Neutrophil (primary cell): ENCODE data around the gene SLC5A10.

Experiments
- H3K27ac ChIP-seq: fragments of 200-600 bp; sonication (generic); 2 replicates; pipeline ENCODE4 v1.5.1; 2016; ENCODE audit warnings: mild to moderate bottlenecking, moderate library complexity
- H3K27me3 ChIP-seq: fragments of 200-600 bp; sonication (generic); 2 replicates; pipeline ENCODE4 v1.6.0; 2016; ENCODE audit warnings: mild to moderate bottlenecking
- H3K36me3 ChIP-seq: fragments of 200-600 bp; sonication (generic); 2 replicates; pipeline ENCODE4 v1.5.1; 2017
- H3K4me1 ChIP-seq, 2 experiments: fragments of 200-600 bp in 1 of 2; sonication (generic) in 1 of 2; 1 replicate in 1 of 2; 2 replicates in 1 of 2; pipeline versions ENCODE4 v1.5.1 to v1.6.1; 2013 to 2016; ENCODE audit warnings: low read depth in 1 of 2, low read length in 1 of 2, mild to moderate bottlenecking in 1 of 2, moderate library complexity in 1 of 2; ENCODE audit not compliant: control insufficient read depth in 1 of 2, insufficient read depth in 1 of 2
- H3K4me3 ChIP-seq, 2 experiments: fragments of 200-600 bp in 1 of 2; sonication (generic) in 1 of 2; 1 replicate in 1 of 2; 2 replicates in 1 of 2; pipeline ENCODE4 v1.5.1; 2013 to 2016; ENCODE audit warnings: low read depth in 1 of 2, low read length in 1 of 2, mild to moderate bottlenecking in 1 of 2, moderate library complexity in 1 of 2
- H3K9me3 ChIP-seq: fragments of 200-600 bp; sonication (generic); 2 replicates; pipeline ENCODE4 v1.5.1; 2016
- TF ChIP-seq, protein P1 (sequence below): fragments of 200-600 bp; sonication (generic); IDR thresholded peaks from 2 replicates; pipeline ENCODE4 v1.5.1; 2016; ENCODE audit warnings: antibody characterized with exemption

Gene SLC5A10

DNA sequence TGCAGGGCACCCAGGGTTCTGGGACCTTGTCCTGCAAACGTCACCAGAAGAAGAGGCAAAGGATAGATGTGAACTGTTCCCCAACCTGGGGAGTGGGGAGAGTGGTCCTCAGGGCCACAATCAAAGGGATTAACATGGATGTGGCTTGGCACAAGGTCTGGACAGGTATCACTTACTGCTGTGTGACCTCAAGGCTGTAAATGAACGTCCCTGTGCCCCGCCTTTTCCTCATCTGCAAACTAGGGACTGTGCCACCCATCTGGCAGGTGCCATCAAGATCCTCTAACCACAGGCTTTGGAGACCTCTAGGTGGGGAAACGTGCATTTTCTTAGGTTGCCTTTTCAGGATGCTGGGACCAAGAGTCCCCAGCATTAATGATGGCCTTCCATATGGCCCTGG lies 25.1 kb downstream of the SLC5A10 start:
- TF ChIP-seq, protein P1, sequence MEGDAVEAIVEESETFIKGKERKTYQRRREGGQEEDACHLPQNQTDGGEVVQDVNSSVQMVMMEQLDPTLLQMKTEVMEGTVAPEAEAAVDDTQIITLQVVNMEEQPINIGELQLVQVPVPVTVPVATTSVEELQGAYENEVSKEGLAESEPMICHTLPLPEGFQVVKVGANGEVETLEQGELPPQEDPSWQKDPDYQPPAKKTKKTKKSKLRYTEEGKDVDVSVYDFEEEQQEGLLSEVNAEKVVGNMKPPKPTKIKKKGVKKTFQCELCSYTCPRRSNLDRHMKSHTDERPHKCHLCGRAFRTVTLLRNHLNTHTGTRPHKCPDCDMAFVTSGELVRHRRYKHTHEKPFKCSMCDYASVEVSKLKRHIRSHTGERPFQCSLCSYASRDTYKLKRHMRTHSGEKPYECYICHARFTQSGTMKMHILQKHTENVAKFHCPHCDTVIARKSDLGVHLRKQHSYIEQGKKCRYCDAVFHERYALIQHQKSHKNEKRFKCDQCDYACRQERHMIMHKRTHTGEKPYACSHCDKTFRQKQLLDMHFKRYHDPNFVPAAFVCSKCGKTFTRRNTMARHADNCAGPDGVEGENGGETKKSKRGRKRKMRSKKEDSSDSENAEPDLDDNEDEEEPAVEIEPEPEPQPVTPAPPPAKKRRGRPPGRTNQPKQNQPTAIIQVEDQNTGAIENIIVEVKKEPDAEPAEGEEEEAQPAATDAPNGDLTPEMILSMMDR: no peak
- no peaks in the 10 kb centered on the region for H3K27me3 ChIP-seq
- no peaks in the 10 kb centered on the region for H3K9me3 ChIP-seq
- no peak overlapping the region for H3K4me3 ChIP-seq
- no peak overlapping the region for H3K27ac ChIP-seq
- no peaks in the 10 kb centered on the region for H3K4me1 ChIP-seq
- H3K36me3 ChIP-seq: peaks cover 68% of the 10 kb centered on the region

DNA sequence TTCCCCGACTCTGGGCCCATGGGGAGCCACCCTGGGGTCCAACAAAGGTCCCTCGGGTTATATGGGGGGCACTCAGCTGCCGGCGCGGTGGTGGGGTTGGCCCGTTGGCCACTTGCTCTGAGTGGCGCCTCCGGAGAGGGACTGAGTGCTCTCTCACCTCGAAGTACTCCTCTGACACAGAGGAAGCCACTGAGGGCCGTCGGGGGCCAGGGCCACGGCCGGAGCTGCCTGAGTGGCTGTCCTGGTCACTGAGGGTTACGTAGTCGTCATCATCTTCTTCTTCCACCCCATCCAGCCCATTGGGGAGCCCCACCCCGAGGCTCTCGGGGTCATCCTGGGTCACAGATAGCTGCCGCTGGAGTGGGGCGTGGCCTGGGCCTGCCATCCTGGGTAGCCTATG lies 25.7 kb downstream of the SLC5A10 start:
- H3K36me3 ChIP-seq: peaks cover 74% of the 10 kb centered on the region
- TF ChIP-seq, protein P1: no peak
- no peak overlapping the region for H3K4me3 ChIP-seq
- no peaks in the 10 kb centered on the region for H3K9me3 ChIP-seq
- H3K27me3 ChIP-seq: no peaks in the 10 kb centered on the region
- H3K27ac ChIP-seq: no peak overlapping the region
- H3K4me1 ChIP-seq: no peaks in the 10 kb centered on the region

DNA sequence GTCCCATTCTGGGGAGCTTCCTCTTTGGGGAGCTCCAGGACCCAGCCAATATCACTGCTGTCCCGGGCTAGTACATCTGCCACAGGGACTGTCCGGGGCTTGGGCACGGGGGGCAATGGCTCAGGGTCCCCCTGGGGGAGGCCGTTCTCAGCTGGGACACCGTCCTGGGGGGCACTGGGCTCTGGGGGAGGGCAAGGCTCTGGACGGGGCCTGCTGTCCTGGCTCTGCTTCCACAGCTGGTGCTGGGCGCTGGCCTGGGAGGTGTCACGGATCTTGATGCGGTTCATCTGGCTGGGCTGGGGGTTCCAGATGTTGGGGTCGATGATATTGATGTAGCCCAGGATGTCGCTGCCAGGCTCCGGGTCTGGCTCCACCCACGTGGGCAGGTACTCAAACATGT lies 26.1 kb downstream of the SLC5A10 start:
- Histone ChIP-seq H3K36me3 (peaks cover 78% of the 10 kb centered on the region), H3K4me1 (no peaks in the 10 kb centered on the region), H3K4me3 (no peak overlapping the region), H3K9me3 (no peaks in the 10 kb centered on the region), H3K27ac (no peak overlapping the region), H3K27me3 (no peaks in the 10 kb centered on the region)
- TF ChIP-seq, protein P1: no peak

DNA sequence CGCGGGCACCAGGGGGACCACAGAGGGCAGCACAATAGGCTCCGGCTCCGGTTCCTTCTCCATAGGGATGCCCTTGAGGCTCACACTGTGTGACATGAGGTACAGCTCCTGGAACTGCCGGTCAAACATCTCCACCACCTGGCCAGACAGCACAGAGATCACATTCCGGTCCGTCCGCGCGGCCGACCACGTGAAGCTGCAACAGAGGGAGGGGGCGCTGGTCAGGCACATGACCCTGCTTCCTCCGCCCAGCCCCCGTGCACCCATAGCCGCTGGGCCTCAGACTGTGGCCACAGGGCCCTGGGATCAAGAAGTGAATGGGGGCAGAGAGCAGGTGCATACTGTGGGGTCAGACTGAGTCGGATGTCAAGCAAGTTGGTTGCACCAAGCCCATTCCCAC lies 26.7 kb downstream of the SLC5A10 start:
- Histone ChIP-seq H3K27me3 (no peaks in the 10 kb centered on the region), H3K4me1 (no peaks in the 10 kb centered on the region), H3K9me3 (no peaks in the 10 kb centered on the region), H3K36me3 (peaks cover 84% of the 10 kb centered on the region), H3K4me3 (no peak overlapping the region), H3K27ac (no peak overlapping the region)
- TF ChIP-seq, protein P1: no peak

DNA sequence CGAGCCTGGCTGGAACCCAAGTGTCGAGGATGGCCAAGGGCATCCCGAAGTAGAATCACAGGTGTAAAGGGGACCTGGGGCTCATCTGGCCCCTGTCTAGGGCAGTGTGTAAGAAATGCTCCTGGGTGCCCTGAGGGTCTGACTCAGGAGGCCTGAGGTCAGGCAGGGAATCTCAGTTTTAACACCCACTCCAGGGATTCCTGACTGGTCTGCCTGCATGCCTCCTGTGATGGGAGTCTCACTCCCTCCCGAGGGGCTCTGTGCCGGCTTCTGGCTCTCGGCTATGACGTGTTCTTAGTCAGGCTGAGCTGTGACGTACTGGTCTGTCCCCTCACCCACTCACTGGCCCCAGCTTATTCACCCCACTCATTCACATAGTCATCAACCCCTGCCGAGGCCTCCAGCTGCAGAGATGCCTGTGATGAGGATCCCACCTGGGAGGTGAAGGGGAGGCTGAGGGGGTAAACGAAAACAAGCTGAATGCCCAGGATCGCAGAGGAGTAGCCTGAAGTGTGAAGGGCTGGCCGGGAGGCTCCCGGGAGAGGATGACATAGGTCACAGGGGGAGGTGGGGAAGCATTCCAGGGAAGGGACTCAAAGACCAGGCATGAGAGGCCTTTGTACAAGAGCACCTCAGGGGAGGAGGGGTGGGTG lies 28.8 kb downstream of the SLC5A10 start:
- TF ChIP-seq, protein P1: no peak
- H3K4me3 ChIP-seq: no peak overlapping the region
- H3K36me3 ChIP-seq: peaks cover 80% of the 10 kb centered on the region
- H3K4me1 ChIP-seq: no peaks in the 10 kb centered on the region
- H3K9me3 ChIP-seq: no peaks in the 10 kb centered on the region
- no peak overlapping the region for H3K27ac ChIP-seq
- no peaks in the 10 kb centered on the region for H3K27me3 ChIP-seq

DNA sequence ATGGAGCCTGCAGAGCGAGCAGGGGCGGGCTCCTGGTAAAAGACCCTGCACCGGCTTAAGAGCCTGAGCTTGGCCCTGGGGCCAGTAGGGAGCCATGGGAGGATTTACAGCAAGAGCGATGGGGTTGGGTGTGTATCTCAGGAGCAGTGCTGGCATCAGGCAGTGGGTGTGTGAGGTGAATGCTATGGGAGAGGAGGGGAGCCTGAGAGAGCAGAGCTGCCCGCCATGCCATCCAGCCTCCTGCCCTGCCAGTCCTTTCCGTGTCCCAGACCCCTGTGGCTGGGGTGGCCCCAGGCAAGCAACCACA lies 29.3 kb downstream of the SLC5A10 start:
- no peaks in the 10 kb centered on the region for H3K27me3 ChIP-seq
- peaks cover 80% of the 10 kb centered on the region for H3K36me3 ChIP-seq
- no peak overlapping the region for H3K27ac ChIP-seq
- H3K4me1 ChIP-seq: no peaks in the 10 kb centered on the region
- TF ChIP-seq, protein P1: no peak
- no peak overlapping the region for H3K4me3 ChIP-seq
- no peaks in the 10 kb centered on the region for H3K9me3 ChIP-seq
